UCSD-AML1 (cell line): Measurements from ENCODE around the gene FBXW10B.
"Not testable (repeated sequence)": the region's sequence is repeated elsewhere in the genome, so short reads cannot be mapped to it uniquely, and the experiment has no call there.

Experiments
- DNase-seq: peaks from one replicate; lab custom pipeline; 2025; ENCODE audit not compliant: unreplicated experiment; lab: John Stamatoyannopoulos, UW

The FBXW10B gene

DNA sequence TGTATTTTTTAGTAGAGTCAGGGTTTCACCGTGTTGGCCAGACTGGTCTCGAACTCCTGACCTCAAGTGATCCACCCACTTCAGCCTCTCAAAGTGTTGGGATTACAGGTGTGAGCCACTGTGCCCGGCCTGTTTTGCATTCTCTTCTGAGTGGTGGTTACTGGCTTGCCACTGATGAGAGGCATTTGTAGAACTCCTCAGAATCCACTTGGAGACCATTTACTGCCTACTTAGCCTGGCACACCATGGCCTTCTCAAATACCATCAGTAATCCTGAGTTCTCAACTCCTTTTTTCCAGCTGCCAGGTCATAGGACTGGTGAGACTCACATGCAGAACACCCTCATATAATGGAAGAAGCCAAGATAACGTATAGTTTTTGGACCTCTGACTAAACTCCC is 22.5 kb upstream of the FBXW10B start:
- DNase-seq = not testable (repeated sequence)

DNA sequence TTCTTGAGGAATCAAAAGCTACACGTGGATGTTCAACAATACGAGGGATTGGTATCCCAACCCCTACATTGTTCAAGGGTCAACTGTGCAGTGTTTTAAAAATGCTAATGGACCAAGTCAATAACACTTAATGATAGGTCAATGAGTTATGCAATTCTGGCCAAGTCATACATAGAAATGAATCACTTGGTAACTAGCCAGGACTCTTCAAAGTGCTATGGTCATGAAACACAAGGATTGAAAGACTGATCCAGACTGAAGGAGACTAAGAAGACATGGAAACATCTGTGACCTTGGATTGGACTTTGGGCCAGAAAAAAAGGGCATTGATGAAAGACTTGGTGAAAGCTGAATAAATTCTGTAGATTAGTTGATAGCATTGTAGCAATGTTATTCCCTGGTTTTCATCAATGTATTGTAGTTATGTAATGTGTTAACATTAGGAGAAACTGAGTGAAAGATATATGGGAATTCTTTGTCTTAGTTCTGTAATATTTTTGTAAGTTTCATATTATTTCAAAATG is 11.5 kb upstream of the FBXW10B start:
- DNase-seq = not testable (repeated sequence)

DNA sequence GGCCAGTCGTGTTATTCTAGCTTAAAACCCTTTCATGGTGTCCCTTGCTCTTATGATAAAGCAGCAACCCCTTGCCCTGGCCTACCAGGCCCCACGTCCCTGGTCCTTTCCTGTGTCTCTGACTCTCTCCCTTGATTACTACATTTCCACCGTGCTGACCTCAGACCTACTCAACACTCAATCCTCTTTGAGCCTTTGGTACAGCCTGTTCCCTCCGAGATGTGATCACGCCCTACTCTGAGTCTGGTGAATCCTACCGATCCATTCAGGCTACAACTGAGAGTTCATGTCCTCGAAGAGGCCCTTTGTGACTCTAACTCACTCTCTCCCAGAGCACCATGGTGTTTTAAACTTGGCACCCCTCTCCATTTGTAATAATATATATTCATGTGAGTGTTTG is 10.5 kb upstream of the FBXW10B start:
- DNase-seq = not testable (repeated sequence)

DNA sequence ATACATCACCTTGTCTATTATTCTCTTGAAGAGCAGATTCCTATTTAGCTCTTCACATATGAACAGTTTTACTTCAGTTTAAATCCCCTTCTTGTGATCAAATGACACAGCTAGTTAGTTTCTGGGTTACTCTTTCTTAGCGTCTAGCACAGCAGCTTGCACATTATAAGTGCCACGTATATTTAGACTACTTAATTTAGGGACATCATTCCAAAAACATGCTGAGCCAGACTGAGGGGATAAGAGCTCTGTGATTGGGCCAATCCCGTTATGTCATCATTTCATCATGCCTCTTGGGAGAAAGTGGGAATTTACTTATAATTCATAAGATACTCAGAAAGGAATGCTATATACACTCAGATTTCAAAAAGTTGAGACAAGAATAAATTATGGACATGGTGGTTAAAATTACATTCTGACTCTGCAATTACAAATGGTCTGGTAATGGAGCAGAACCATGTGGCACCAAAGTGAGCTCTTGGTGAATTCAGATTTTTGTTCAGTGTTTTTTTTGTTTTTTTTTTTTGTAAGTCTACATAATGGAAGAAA is 4.2 kb upstream of the FBXW10B start:
- not testable (repeated sequence) for DNase-seq

DNA sequence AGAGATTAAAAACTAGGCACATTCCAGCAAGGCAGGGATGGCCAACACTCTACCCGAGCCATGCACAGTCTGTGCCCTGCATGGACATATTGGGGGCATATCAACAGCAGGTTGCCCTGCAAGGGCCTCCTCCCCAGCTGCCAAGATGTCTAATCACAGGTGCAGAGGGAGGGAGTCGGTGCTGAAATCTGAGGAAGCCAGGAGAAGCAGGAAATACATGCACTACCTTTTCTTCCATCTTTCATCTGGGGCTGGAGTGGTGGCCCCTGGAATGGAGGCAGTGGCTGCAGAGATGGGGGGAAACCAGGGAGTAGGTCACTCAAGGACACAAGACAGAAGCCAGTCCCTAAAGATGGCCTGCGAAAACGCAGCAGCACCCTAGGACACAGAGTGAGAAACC is 3.8 kb upstream of the FBXW10B start:
- not testable (repeated sequence) for DNase-seq

DNA sequence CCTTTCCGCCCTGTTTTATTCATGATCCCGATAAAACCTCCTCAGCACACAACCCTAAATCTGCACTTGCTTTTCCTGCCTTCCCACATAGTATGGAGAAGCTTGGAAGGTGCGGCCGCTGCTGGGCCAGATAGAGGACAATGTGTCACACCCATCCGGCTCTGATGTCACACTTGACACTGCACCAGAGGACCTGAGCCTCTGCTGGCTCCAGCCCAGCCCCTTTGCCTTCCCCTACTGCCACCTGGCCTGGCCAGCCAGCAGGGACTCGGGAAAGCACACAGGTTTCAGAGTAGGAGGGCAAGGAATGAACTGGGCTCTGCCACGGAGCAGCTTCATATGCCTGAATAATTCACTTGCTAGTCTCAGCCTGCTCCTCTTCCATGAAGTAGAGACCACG is 2.6 kb upstream of the FBXW10B start:
- not testable (repeated sequence) for DNase-seq

DNA sequence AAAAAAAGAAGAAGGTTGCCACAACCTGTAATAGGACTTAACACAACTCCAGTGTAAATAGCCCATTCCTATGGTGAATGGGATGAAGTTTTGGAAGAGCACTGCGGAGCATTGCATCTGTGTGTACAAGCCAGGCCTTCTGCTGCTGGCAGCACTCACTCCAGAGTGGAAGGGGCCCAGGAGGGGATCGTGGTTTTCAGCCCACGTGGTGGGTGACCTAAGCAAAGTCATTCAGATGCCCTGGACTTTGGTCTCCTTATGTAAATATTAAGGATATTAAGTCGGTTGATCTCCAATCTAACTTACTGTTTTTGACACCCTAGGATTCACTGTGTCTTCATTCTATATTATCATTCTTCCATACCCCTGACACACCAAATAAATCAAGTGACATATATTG is 2.7 kb downstream of the FBXW10B start:
- DNase-seq = not testable (repeated sequence)

DNA sequence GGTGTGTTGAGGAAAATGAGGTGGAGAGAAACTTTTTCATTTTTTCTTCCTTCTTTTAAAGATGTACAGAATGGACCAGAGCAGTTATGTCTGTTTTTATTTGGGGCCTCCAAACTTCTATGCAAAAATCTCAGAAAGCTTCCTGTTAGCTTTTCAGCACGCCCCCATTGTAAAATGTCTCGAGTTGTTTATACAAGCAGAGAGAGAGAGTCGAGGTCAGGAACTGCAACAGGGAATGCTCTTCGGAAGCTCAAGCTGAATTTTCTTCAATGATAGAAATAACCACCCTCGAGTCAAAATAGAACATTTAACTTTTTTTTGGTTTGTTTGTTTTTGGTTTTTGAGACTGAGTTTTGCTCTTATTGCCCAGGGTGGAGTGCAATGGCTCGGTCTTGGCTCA is 3.7 kb downstream of the FBXW10B start:
- DNase-seq = not testable (repeated sequence)

DNA sequence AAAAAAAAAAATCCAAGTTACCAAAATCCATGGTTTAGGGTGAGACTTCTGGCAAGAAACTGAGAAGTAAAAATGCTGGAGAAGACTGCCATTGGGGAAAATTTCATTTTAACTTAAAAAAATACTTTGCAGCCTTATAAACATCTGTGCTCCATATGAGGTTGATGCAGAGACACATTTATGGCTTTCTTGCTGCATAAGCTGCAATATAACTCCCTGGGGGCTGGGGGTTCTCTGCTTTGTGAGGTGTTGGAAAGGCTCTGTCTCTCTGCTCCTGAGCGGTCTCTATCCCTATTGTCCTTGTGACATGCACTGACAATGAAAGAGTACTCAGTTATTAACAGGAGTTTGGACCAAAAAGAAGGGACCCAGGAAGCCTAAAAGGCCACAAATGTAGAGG is 6.4 kb downstream of the FBXW10B start:
- DNase-seq = not testable (repeated sequence)

DNA sequence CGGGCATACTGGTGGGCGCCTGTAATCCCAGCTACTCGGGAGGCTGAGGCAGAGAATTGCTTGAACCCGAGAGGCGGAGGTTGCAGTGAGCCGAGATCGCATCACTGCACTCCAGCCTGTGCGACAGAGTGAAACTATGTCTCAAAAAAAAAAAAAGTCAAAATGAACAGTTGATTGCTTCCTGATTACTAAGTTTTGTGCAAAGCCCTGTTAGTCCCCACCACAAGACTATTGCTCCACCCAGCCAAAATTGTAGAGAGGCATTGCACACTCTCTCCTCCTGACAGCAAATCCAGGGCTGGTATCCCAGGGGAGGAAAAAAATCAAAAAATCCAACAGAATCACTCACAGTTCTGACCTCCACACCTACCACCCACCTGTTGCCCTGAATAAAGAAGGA is 26.5 kb downstream of the FBXW10B start:
- not testable (repeated sequence) for DNase-seq

DNA sequence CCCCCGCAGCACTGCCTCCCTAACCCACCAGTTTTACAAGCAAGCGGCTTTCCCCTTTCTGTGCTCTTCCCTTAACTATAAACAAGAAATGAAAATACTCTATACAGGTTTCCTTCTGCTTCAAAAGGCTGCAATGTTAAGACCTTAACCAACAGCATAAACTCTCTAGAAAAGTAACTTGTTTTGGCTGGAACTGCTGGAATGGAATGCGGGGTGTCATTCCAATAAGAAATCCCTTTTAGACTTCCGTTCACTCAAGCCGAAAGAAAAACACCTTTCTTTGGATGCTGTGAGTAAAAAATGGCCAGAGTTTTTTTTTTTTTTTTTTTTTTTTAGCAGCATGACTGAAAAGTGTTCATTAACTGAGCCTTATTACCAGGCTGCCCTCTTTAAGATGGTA is 27.5 kb downstream of the FBXW10B start:
- not testable (repeated sequence) for DNase-seq

DNA sequence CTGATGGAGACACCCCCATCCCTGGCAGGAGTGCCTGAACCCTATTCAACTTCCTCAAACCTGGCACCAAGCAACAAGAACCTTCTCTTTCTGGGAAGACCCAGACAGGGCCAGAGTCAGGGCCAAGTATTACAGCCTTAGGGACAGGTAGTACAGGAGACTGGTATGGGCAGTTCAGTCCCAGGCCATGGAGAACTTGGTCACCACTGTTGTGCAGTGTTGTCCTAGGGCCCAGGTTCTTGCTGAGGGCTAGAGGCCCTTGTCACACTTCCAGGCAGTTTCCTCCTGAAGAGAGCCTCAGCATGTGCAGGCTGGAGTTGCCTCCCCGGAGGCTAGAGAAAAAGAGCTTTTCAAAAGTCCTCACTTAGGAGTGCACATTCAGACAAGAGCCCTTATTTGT is 28.7 kb downstream of the FBXW10B start:
- not testable (repeated sequence) for DNase-seq

DNA sequence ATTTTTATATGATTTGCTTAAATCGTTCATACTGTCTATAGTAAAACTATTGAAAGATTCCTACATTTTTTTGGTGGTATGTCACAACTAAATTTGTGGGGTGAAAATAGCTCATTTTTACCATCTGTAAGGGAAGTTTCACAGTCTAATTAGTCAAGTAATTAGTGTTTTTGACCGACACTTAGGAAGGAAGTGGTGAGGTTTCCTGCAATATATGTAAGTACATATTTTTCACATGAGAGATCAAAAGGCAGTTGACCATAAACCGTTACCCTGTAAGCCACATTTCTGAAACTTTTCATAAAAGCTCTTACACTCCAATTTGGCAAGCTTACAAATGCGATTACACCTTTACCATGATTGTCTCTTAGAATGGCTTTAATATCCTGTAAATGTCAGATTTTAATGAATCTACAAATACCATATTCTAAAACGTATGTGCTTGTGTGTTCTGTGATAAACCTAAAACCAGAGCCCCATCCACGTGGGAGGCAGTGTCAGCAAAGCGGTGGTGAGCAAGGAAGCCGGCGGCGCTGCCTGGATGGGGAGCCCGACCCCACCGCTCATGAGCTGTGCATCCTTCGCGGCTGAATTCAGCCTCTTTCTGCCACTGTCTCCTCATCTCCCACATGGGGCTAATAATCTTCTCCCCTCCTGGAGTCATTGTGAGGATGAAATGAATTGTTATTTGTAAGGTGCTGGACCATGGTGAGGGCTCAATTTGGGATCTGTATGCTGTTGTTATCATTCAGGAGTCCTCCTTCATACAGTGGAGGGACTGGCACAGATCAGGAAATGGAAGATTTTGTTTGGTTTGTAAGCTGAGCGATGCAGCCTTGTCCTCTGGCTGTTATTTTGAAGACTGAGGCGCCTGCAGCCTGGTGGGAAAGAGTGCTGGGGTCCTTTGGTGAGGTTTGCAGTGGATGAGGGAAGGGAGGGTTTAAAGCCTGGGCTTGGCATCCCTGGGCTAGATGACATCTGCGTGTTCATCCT is 29.7 kb downstream of the FBXW10B start:
- DNase-seq = not testable (repeated sequence)

DNA sequence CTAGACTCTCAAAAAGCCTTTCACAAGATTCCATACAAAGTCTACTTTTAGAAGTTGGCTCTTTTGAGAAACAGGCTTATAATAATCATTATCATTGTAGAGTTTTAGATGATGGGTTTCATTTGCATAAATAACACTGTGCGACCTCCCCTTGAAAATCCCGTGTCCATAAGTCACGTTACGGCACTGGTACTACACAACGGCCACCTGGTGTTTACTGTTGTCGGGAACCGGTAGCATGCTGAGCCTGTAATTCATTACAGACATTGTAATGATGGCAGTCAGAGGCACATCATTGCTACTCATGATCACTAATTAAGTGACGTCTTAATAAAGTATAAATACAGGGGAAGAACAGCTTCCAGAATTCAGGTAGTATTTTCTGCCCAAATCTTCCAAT is 31.5 kb downstream of the FBXW10B start:
- not testable (repeated sequence) for DNase-seq

DNA sequence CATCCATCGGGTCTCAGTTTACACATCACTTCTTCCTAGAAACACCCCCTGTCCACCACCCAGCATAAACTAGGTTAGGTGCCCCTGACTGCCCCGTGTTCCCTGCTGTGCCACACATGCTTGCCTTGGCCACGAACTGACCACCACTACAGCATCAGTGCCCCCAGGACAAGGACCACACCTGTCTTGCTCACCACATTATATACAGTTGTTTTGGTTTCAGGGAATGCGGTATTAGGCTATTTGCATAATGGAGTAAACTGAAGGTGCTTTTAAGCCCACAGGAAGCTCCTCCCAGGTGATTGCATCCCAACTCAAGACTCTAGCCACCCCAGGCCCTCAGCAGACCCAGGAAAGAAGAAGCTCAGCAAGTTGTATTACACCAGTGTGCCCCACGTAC is 36.2 kb downstream of the FBXW10B start:
- DNase-seq = not testable (repeated sequence)

DNA sequence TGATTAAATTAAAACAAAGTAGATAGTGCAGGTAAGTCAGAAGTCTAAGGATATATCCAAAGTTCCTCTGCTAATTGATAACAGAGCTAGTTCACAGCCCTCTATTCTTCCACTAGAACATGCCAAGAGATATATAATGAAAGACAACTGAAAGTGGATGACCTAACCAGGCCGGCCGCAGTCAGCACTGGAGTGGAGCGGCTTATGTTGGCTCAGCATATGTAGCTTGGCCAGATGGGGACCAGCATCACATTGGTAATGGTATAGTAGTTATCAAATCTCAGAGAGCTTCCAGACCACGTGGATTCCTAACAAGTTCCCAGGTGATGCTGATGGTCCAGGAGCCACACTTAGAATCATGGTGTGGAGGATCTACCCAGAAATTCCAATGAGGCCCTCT is 38.0 kb downstream of the FBXW10B start:
- DNase-seq = not testable (repeated sequence)

DNA sequence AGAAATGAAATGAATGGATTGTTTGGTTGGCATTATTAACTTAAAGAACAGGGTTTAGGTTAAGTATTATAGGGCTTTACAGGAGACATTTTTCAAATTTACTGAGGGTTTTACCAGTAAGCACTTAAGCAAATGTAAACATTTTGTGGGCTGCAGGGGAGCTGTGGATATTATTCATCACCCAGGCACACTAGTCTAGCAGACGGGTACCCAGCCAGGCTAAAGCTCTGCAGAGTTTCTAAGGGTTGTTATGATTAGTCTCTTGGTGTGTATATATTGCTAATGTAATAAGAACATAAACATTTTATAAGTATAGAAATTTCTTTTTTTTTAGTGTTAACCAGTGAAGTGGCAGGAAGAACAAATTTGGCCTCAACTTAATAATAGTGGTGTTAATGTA is 42.7 kb downstream of the FBXW10B start:
- DNase-seq = not testable (repeated sequence)

DNA sequence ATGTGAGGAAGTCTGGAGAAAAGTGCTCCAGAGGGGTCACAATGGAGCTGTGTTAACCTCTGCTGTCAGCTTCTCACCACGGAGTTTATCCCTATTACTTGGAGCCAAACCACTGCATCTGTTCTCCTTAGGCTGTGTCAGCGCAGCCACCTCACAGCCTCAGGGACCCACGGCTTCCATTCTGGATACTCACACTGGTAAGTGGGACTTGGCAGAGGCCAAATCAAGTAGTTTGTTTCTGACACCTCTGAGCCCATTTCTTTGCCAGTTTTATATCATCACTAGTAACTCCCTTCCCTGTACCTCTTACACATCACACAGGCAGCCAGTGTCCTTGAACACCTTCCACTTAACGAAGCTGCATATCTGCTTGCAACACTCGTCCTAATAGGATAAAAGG is 44.8 kb downstream of the FBXW10B start:
- not testable (repeated sequence) for DNase-seq

DNA sequence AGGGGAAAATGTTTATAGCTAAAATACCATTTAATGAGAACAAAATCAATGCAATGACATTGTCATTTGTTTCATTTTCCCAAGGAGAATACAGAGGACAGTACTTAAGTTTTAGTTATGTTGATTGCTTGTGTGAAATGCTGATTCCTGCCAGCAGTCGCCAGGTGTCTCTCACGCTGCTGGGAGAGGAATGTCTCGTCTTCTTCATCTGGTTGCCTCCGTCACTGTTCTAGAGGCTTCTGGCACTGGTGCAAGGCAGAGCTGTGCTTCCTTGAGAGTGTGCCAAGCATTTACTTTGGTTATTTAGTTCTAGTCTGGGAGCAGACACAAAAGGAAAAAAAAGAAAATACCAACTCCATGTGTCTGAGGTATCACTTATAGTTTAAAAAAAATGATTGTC is 45.6 kb downstream of the FBXW10B start:
- DNase-seq = not testable (repeated sequence)
